ENCODE data around the gene DCST1.

Gene DCST1

DNA sequence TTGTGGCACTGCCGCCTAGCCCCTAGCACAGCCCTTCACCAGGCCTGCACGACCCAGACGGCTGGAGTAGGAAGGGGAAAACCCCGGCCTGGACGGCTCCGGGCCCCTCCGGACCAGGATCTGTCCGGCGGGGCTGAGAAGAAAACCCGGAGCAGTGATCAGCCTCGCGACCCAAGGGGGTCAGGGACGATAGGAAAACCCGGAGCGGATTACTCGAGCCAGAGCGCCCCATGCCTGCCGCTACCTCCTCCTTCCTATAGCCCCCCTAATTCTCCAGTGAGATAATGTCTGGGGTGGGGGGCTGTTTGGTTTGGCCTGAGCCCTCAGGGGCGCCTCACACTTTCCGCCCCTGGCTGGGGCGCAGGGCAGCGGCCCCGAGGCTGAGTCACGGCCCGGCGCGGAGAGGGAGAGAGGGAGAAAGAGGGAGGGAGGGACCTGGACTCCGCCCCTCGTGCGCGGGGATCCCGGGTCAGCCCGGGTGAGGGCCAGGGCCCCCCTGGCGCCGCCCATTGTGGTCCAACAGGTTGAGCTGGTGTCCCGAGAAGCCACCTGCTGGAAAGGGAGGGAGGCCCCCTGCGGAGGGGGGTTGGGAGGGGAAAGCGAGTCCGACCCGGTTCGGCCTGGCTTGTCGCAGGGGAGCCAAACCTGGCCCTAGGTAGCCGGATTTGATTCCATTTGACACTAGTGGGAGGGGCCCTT is 32.7 kb upstream of the DCST1 start:
- peak; percentile 93 for DNase-seq (ENCODE audit: low spot score)

DNA sequence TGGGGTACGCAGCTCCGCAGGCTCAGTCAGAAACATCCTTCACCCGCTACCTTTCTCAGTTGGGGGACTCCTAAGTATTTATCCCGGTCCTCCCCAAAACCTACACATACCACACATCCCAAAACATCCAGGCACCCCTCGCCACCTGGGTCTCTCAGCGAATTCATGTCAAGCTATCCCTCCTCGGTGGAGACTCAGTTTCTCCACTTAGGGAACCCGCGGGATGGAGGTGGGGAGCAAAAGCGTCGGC is 32.3 kb upstream of the DCST1 start:
- no peak for DNase-seq (ENCODE audit: low spot score)

DNA sequence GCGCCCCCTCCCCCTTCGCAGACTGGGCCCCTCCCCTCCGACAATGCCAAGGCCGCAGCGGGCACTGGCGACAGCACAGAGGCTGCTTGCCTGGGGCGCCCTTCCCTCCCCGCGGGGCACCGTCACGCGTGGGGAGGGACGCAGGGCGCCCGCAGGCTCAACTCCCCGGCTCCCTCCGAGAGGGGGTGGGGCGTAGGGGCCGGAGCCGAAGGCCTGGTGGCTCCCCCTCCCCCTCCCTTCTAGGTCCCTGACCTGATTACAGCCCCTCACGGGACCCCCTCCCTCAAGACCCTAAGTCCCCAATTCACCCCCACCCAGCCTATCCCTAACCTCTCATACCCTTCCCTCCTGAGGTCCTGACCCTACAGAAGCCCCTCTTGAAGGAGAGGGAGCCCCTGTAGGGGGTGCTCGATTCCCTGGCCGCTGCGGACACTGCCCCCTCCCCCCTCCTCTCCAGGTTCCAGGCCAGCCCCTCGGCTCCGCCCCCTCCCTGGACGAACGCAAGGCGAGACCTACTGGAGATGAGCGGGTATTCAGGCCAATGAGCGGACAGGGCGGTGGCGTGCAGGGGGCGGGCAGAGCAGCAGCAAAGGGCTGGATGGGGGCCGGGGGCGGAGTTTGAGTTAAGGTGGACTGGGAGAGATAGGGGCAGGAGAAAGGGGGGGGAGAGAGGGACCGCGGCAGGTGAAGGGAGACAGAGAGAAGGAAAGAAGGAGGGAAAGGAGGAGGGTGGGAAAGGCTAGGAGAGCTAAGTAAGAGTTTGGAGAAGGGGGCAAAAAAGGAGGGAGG is 31.8 kb upstream of the DCST1 start:
- peak; percentile 99 for DNase-seq (ENCODE audit: low spot score)

DNA sequence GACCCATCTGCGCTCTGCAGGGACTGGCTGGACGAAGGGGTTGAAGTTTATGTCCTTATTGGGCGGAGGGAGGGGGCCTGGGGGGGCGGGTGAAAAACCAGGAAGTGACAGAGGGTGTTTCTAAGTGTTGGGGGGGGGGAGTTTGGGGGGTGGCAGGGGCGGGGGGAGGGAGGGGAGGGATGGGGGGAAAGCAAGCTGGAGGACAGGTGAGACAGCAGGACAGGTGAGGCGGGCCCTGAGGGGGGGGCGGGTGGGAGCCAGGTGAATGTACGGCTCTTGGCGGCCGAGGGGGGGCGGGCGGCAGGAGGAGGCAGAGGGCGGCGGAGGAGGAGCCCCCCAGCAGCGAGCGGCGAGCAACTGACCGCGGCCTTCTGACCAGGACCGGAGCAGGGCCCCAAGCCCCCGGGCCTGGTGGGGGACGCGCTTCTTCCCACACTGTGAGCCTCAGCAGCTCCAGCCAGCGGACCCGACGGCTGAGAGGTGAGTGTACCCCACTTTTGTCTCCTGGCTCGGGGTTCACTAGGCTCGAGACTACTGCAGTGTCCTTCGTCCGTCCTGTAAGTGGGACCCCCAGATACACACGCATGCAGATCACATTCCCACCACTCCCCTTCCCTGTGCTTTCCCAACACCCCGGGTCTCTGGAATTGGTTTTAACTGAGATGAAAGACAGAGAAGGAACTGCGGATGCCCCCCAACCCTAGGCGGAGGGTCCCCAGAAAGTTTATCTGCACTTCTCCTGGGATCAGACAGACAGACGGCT is 31.0 kb upstream of the DCST1 start, which contains the start of gene ZBTB7B:
Gene ZBTB7B (plus strand): TSS at position 339 of the 763 bp plus-strand sequence. CDS start 11,859 bp downstream, outside the sequence.
- peak; percentile 77 for DNase-seq (ENCODE audit: low spot score)

DNA sequence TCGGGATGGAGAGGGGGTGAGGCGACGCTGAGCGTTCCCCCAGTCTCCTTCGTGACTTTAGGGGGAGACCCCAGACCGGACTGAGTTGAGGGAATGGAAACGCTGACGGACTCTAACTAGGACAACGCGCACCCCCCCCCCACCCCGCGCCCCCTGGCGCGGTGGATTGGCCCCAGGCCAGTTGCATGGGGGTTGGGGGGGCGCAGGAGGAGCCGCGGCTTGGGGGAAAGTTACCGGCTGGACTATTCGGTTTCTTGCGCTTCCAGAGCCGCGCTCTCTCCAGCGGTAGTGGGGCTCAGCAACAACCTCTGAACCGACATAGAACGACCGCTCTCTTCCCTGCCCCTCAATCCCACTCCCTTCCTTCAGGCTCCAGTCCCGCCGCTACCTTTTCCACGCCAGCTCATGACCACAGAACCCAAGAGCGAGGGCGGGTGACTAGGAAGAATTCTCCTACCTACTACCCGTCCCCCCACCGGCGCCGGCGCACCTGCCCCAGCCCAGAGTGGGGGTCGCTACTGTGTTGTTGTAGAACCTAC is 30.3 kb upstream of the DCST1 start:
- peak; percentile 71 for DNase-seq (ENCODE audit: low spot score)

GRCh38 chr1:155003766-155004351 is 29.8 kb upstream of the DCST1 start:
- peak; percentile 71 for DNase-seq (ENCODE audit: low spot score)

DNA sequence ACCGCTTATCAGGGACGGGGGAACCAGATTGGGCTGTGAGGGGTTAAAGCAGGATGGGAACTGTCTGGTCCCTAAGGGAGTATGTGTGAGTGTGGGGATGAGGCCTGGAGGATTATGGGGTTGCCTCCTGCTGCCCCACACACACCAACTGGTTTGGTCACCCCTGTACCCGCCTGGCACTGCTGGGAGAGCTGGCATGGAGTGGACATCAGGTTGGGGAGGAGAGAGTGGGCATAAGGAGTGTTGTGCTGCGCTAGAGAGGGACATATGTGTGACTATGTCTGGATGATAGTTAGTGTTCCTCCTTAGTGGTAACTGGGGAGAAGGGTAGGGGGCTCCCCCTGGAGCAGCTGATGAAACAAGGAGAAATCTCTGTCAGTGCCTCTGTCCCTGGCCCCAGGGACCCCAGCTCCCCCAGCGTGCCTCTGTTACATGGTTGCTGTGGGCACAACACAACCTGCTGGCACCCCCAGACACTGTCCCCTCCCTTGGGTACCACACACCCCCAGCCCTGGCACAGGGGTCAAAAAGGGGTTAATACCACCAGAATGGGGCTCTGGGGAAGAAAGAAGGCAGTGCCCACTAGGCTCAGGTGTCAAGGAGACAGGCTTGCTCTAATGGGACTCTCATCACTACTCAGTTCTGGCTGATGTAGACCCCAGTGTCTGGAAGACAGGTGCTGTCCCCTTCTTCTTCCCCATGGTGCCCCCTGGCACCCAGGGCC is 29.1 kb upstream of the DCST1 start:
- peak; percentile 54 for DNase-seq (ENCODE audit: low spot score)

- peak; percentile 68 for DNase-seq (ENCODE audit: low spot score)
Observed at GRCh38 chr1:155005076-155006011, 28.3 kb upstream of the DCST1 start.

- DNase-seq (ENCODE audit: low spot score), result no peak
Observed at GRCh38 chr1:155006601-155007101, 27.0 kb upstream of the DCST1 start.

DNA sequence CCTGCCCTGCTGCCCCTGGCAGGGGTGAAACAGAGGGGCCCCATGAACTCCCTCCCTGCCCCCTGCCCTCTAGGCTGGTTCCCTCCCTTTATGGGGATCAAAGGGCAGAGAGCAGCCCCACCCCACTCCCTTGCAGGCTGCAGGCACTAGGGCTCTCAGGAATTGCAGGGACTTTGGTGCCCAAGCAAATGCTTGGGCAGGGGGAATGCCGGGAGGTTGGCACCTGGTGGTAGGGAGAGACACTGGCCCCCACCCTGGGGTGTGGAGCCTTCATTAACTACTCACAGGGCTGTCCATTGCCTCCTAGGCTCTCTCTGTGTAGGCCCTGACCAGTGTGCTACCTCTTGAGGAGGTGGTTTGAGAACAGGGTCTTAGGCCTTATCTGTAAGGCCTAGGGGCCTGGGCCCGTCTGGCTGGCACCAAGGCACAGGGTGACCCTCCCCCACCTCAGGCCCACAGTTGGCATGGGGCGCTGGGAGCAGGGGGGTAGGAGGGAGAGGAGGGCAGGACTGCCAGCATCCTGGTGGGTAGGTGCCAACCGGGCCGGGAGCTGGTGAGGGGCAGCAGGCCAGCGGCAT is 26.3 kb upstream of the DCST1 start:
- peak; percentile 60 for DNase-seq (ENCODE audit: low spot score)

DNA sequence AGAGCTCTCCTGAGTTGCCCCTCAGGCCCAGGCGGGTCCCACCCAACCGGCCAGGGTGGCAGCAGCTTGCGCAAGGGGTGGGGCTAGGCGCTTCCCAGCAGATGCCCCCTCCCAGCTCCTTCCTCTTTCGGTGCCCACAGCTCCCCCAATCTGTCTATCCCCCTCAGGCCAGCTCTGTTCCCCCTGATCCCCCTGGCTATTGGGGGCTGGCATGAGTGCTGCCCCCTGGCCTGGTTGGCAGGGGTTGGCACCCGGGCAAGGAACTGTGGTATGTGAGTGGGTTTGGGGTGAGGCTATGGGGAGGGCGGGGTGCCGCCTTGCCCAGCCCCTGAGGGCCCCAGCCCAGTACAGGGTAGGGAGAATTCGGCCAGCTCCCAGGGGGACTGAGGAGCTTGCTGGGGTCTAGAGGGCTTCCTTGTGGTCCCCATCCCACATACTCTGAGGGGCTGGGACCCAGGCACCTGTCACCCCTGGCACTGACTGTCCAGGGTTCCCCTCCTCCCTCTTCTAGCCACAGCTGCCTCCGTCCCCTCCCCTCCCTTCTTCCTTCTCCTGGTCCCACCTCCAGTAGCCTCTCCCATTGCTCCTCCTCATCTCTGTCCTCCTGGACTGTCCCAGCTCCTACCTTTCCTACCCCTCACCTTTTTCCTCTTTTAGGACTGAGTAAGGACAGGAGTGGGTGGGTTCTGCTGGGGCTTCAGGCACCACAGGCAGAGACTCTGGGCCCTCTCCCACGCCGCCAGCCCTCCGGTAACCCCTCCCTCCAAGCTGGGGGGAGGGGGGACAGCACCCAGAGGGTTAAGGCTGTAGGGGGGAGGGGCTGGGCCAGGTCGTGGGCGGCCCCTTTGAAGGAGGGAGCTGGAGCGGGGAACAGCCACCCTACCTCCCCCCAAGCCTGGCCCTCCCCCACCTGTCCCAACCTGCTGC is 25.3 kb upstream of the DCST1 start:
- DNase-seq (ENCODE audit: low spot score), result no peak

GRCh38 chr1:155009221-155009711 is 24.4 kb upstream of the DCST1 start:
- no peak for DNase-seq (ENCODE audit: low spot score)

DNA sequence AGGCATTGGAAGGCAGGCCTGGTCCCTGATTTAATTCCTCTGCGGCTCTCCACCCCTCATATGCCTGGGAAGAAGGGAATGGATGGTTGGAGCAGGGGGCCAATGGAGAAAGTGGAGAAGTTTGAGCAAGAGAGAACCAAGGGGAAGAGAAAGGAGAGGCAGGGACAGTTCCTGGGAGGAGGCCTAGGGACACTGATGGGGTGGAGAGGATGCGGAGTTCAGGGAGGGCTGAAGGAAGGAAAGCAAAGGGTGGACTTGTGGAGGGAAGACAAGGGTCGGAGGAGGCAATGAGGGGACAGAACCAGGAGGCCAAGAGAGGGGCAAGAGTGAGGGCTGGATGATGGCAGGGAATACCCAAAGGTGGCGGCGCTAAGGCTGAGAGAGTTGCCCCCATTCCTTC is 23.9 kb upstream of the DCST1 start:
- no peak for DNase-seq (ENCODE audit: low spot score)

GRCh38 chr1:155010211-155010918 is 23.3 kb upstream of the DCST1 start:
- DNase-seq (ENCODE audit: low spot score), result no peak

GRCh38 chr1:155011004-155011416 is 22.6 kb upstream of the DCST1 start:
- no peak for DNase-seq (ENCODE audit: low spot score)

GRCh38 chr1:155011437-155012025 is 22.1 kb upstream of the DCST1 start:
- DNase-seq (ENCODE audit: low spot score), result peak; percentile 55

DNA sequence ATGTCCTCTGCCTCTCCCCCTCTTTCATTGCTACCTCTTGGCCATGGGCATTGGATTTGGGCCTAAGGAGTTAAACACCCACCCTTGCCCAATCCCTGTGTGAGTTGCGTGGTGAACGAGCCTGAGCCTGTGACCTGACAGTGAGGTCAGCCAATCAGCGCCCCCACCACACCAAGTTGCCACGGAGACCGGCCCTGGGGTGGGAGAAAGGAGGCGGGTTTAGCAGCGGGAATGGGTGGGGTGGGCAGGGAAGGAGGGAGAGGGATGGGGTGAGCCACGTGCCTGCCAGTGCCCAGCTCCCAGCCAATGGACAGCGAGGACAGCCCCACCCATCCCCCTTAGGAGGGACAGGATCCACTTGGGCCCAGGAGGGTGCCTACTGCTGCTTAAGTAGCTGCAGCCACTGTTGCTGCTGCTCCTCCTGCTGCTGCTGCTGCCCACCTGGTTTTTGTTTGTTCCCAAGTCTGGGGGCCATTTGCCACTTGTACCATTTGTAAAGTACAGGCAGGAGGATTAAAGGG is 21.5 kb upstream of the DCST1 start:
- no peak for DNase-seq (ENCODE audit: low spot score)
